Measurements from ENCODE around the gene ITCH.
"Not testable (repeated sequence)": the region's sequence is repeated elsewhere in the genome, so short reads cannot be mapped to it uniquely, and the experiment has no call there.

ITCH gene

DNA sequence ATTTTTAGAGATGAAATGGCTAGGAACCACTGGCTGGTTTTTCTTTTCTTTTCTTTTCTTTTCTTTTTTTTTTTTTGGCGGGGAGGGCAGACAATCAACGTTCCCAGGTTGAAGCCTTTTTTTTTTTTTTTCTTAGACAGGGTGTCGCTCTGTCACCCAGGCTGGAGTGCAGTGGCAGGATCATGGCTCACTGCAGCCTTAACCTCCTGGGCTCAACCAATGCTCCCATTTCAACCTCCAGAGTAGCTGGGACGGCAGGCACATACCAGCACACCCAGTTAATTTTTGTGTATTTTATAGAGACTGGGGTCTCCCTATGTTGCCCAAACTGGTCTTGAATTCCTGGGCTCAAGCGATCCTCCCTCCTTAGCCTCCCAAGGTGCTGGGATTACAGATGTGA is 18.8 kb upstream of the ITCH start:
- DNase-seq: no peak

DNA sequence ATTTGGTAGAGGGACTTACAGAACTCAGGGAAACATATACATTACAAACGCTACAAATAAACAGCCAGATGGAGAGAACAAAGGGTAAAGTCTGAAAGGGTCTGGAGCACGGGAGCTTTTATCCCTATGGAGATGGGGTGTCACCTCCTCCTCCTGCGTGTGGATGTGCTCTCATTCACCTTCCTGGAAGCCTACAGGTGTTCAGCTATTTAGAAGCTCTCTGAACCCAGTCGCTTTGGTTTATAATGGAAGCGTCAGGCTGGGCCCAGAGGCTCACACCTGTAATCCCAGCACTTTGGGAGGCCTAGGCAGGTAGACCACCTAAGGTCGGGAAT is 17.7 kb upstream of the ITCH start:
- DNase-seq: no peak

DNA sequence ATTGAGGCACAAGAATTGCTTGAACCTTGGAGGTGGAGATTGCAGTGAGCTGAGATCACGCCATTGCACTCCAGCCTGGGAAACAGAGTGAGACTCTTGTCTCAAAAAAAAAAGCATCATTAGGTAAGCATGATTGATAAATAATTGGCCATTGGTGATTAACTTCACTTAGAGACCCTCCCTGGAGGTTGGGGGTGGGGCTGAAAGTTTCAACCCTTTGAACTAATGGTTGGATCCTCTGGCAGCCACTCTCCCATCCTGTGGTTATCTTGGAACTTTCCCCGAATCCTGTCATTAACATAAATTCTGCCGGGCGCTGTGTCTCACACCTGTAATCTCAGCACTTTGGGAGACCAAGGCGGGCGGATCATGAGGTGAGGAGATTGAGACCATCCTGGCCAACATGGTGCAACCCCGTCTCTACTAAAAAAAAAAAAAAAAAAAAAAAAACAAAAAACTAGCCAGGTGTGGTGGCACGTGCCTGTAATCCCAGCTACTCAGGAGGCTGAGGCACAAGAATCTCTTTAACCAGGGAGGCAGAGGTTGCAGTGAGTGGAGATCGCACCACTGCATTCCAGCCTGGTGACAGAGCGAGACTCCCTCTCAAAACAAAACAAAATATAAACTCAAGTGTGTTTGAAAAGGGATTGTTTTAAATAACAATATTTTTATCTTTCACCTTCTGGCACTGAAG is 17.1 kb upstream of the ITCH start:
- DNase-seq: not testable (repeated sequence)

DNA sequence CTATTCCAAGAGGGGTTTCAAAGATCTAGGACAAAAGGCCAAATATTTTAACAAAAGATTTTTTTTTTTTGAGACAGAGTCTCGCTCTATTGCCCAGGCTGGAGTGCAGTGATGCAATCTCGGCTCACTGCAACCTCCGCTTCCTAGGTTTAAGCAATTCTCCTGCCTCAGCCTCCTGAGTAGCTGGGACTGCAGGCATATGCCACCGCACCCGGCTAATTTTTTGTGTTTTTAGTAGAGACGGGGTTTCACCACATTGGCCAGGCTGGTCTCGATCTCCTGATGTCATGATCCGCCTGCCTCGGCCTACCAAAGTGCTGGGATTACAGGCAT is 16.6 kb upstream of the ITCH start:
- DNase-seq: not testable (repeated sequence)

DNA sequence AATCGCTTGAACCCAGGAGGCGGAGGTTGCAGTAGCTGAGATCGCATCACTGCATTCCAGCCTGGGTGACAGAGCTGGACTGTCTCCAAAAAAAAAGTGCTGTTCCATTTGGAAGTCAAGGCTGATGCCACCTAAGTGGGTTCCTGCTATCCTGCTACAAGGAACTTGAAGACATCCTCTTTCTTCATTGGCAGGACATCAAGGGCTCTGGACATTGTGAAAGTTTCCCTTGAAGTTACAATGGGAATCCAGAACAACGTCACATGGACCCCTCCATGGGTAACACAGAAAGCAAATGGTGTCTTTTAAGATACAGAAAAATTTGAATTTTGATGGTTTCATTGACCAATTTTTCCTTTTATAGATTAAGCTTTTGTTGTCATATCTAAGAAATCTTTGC is 15.5 kb upstream of the ITCH start:
- no peak for DNase-seq

DNA sequence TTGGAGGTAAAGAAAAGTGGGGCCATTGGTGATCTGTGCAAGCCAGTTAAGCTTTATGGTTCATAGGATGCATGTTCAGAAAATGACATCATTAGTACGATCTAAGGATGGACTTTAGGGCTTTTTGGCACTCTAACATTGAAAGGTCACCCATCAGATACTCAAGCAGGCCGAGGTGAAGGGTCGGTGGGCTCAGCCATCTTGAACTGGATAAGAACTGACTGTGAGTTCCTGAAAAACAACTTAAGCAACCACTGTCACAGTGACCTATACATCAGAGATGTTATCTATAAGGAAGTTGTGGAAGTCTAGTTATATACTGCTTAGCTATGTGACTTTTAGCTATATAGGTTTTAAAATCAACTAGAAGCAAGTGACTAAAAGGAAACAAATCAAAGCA is 13.0 kb upstream of the ITCH start:
- DNase-seq: no peak

DNA sequence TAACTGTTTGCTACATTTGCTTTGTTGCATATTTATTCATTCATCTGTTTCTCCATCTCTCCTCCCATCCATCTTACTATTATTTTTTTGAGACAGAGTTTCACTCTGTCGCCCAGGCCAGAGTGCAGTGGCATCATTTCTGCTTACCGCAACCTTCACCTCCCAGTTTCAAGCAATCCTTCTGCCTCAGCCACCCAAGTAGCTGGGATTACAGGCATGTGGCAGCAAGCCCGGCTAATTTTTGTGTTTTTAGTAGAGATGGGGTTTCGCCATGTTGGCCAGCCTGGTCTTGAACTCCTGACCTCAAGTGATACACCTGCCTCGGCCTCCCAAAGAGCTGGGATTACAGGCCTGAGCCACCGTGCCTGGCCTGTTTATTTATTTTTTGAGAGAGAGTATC is 9.6 kb upstream of the ITCH start:
- not testable (repeated sequence) for DNase-seq

DNA sequence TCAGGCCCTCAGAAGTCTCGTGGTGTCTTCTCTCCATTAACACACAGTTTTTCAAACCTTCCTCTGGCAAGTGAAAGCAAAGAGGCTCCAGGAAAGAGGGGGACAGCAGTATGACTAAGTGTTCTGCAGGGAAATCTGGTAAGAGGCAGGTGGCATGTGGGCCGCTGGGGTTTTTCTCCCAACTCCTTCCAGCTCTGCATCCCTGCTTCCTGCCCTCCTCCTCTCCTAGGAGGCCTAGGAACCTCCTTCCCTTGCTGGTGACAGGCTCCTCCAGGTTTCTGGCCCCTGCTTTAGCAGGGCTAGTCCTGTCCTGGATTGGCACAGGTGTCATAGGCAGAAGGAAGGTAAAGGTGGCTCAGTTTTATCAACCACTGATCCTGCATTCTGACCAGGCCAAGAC is 7.6 kb upstream of the ITCH start:
- DNase-seq: no peak

DNA sequence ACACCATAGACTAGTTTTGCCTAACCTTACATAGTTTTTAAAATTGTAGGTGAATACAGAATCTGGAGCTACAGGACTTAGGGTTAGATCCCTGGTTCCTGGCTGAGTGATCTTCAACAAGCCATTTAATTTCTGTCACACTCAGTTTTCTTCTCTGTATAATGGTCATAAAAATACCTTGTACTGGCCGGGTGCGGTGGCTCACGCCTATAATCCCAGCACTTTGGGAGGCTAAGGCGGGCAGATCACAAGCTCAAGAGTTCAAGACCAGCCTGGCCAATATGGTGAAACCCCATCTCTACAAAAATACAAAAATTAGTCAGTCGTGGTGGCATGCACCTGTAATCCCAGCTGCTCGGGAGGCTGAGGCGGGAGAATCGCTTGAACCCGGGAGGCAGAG is 3.3 kb upstream of the ITCH start:
- not testable (repeated sequence) for DNase-seq

DNA sequence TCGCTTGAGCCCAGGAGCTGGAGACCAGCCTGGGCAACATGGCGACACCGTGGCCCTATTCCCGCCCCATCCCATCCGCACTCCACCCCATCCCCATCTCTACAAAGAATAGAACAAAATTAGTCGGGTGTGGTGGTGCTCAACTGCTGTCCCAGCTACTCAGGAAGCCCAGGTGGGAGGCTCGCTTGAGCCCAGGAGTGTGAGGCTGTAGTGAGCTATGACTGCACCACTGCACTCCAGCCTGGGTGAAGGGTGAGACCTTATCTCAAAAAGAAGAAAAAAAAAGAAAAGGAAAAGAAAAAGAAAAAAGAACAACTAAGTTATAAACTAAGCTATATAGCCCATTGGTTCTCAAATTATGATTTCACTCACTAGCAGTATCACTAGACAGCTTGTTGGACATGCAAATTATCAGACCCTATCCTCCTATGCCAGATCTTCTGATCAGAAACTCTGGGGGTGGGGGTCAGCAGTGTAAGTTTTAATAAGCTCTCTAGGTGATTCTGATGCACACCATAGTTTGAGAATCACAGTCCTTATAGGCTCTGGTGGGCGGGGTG is 491 bp upstream of the ITCH start:
- no peak for DNase-seq

DNA sequence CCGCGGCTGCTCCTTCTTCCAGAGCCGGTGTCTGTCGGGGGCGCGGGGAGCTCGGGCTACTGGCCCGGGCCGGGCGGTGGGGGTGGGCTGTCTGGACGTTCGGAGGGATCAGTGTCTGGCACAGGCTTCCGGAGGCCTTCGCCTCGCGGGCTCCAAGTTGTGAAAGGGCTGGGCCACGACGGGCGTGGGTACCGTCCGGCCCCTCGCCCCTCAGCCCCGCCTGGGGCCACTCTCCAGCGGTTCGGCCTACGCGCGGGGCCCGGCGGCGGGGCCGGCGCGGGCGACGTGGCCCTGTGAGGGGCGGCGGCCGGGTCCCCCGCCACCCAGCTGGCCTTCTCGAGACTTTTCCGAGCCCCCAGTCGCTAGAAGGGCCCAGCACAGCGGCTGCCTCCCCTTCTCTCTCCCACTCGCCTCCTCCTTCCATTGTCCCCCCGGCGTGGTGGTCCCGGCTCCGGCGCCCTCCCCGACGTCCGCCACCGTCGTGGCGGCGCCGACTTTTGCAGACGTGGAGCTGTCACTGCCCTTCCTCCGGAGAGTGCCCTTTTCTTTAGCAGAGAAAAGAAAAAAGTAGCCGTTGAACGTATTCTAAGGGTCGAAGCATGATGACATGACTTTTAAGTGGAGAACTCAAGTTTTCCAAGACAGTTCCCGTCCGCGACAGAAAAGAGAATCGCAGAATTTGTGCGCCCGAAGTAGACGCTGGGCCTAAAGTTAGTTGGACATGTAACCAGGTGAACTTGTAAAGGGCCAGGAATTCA is 571 bp downstream of the ITCH start:
- DNase-seq: peak; percentile 11

DNA sequence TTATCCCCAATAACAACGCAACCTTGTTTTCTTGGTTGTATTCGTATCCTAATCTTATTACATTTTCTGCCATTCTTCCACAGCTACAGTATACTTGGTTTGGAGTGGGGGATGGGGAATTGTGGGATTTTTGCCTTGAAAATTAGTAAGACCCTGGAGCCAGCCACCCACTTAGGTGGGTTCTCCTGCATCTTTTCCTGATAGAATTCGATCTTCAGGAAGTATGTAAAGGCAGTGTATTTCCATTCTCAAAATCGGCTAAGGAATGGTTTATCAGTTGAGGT is 1.1 kb downstream of the ITCH start:
- DNase-seq: no peak

DNA sequence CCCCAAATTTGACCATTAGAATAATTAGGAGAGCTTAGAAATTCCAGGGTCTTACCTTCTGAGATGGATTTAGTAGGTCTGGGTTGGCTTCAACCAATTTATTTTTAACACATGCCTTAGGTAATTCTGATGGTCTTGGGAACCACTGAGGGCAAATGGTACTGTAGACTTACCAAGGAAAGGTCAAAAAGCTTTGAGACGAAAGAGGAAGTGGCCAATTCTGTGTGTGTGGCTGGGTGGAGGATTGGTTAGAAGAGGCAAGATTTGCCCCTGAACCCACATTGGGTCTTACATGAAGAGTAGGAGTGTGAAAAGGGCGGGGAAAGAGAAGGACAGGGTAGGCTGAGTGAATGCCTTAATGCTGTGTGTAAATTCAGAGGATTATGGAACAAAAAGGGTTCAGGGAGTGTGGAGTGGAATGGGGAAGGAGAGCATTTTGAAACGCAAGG is 2.7 kb downstream of the ITCH start:
- DNase-seq: no peak

DNA sequence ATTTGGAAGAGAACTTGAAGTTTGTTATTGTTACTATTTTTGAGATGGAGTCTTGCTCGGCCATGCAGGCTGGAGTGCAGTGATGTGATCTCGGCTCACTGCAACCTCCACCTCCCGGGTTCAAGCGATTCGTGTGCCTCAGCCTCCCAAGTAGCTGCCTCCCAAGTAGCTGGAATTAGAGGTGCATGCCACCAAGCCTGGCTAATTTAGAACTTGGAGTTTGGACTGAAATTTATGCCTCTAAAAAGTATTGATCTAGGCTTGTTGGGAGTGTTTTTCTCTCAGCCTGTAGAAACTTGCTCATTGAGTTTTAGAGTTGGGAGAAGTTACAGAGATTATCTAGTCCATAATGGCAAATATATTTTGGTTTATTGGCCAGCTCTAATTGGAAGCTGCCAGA is 4.1 kb downstream of the ITCH start:
- DNase-seq: no peak

DNA sequence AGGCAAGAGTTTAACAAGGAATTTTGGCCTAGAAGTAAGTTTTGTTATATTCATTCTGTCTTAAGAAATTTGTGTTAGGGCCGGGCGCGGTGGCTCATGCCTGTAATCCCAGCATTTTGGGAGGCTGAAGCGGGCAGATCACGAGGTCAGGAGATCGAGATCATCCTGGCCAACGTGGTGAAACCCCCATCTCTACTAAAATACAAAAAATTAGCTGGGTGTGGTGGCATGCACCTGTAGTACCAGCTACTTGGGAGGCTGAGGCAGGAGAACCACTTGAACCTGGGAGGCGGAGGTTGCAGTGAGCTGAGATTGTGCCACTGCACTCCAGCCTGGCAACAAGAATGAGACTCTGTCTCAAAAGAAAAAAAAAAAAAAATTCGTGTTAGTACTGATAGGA is 4.8 kb downstream of the ITCH start:
- not testable (repeated sequence) for DNase-seq

DNA sequence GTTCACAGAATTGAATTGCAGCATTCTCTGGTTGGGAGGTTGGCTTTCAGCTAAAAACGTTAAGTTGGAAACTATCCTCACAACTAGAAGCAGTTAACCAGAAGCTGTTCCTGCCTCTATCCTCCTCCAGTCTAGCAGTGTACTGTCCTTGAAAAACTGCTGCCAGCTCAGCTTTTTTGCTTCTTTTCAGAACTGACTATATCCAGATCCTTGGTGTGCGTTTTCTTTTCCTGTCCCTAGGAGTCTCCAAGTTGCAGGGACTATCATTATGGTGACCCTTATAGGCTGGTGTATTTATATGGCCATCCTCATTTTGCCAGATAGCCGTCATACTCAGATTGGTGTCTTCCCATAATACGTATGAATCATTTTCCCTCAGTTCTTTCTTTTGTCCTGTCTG is 5.5 kb downstream of the ITCH start:
- DNase-seq: no peak

DNA sequence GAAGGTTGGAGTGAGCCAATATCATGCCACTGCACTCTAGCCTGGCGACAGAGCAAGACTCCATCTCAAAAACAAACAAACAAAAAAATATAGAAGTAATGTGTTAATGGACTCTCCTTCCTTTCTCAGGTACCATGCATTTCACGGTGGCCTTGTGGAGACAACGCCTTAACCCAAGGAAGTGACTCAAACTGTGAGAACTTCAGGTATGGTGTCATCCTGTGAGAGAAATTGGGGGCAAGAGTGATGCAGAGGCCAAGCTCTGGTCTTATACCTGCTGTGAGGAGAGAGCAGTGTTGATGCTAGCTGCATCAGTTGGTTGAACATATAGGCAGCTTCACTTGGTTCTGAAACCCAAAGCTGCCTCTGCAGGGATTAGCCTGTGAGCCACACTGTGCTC is 6.2 kb downstream of the ITCH start:
- no peak for DNase-seq

DNA sequence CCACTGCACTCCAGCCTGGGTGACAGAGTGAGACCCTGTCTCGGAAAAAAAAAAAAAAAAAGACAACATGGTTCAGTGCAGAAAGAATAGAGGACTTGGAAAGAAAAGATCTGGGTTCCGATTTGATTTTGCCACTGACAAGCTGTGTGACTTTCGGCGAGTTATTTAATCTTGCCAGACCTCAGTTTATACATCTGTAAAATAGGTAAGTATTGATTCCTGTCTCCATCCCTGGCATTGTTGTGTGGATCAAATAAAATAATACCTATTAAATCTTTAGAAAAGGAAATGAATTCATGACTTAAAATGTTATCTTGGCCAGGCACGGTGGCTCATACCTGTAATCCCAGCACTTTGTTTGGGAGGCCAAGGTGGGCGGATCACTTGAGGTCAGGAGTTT is 7.0 kb downstream of the ITCH start:
- DNase-seq: no peak

DNA sequence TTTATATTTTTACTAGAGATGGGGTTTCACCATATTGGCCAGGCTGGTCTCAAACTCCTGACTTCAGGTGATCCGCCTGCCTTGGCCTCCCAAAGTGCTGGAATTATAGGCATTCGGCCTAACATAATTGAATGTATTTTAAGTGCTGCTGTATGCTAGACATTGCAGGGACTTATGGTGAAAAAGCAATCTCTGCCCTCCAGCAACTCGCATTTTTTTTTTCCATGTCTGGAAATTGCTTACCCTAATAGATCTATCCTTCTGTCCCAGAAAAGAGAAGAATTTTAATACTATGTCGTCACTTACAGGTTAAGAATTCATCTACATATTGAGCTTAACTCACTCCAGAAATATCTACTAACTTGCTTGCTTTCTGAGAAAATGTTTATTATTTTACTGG is 10.4 kb downstream of the ITCH start:
- DNase-seq: no peak

DNA sequence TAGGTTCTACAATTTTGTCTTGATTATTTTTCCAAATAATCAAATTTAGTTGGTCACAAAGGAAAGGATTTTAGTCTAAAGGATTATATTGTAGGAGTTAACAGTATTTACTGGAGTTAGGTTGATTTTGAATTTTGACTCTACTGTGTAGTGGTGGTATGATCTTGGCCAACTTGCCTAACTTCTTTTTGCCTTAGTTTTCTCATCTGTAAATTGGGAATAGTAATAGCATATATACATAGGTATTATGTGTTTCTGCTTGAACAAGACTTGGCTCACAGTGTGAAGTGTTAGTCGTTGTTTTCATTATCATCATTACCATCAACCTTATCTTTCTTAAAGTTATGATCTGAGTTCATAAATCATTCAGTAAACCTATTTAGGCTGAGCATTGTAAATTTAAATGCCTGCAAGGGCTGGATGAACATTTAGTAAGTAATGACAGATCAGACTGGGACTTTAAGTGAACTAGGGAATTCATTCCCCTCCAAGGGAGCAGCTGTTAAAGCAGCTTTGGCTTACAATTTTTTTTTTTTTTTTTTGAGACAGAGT is 11.2 kb downstream of the ITCH start:
- no peak for DNase-seq

DNA sequence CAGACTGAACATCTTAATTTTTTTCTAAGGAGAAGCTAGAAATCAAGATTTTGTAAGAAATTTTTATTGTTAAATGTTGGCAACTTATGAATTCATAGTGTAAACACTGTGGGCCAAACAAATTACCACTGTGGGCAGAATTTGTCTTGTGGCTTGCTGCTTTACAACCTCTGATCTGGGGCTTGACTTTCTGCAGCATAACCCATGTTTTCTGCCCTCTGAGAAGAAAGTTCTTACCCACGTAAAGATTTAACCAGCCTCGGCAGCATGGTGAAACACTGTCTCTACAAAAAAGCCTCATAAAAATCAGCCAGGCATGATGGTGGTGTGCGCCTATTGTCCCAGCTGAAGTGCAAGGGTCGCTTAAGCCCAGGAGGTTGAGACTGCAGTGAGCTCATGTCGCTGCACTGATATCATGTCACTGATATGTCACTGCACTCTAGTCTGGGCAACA is 12.9 kb downstream of the ITCH start:
- DNase-seq: peak; percentile 50

DNA sequence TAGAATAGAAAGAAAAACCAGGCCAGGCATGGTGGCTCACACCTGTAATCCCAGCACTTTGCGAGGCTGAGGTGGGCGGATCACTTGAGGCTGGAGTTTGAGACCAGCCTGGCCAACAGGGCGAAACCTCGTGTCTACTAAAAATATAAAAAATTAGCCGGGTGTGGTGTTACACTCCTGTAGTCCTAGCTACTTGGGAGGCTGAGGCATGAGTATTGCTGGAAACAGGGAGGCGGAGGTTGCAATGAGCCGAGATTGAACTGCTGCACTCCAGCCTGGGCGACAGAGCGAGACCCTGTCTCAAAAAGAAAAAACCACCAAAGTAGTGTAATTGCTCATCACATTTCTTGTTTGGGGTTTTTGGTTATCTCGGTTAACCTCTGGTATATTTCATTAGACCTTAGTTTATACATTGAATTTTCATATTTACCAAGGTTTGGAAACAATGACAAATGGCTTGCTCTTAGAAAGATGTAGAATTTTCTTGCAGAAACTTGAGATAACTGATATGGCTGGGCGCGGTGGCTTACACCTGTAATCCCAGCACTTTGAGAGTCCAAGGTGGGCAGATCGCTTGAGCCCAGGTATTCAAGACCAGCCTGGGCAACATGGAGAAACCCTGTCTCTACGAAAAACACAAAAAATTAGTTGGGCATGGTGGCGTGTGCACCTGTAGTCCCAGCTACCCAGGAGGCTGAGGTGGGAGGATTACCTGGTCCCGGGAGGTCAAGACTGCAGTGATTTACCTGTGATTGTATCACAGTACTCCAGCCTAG is 14.2 kb downstream of the ITCH start:
- no peak for DNase-seq

DNA sequence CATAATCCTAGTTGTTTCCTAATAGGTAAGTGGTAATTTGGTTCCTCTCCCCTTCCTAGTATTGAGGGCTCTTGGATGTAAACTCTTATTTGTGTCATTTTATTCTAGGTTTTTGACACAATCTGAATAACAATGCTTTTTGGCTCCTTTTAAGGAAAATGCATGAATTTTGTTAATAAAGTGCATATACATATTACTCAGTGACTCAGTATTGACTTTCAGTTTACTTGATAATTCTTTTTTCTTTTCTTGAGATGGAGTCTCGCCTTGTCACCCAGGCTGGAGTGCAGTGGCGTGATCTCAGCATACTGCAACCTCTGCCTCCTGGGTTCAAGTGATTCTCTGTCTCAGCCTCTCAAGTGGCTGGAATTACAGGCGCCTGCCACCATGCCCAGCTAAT is 19.1 kb downstream of the ITCH start:
- DNase-seq: no peak
